SU-DHL-6 (cell line): ENCODE measurements around the gene RAPGEF6.

Experiments
- H2AFZ ChIP-seq: fragments of 200-600 bp; sonication (generic); 2 replicates; pipeline ENCODE4 v1.6.1; 2014; ENCODE audit warnings: low read depth, mild to moderate bottlenecking, moderate library complexity, mixed read lengths, antibody characterized with exemption, low read length; ENCODE audit not compliant: severe bottlenecking
- H3F3A ChIP-seq: fragments of 200-600 bp; shearing (Covaris generic); 2 replicates; pipeline ENCODE4 v1.6.0; 2016; ENCODE audit warnings: antibody characterized with exemption, mild to moderate bottlenecking; ENCODE audit not compliant: insufficient read depth
- H3K27ac ChIP-seq: fragments of 200-600 bp; sonication (generic); 2 replicates; pipeline ENCODE4 v1.5.1; 2016; ENCODE audit warnings: low read depth, mild to moderate bottlenecking, low read length, moderate library complexity, mixed read lengths
- H3K27me3 ChIP-seq: fragments of 200-600 bp; sonication (generic), shearing (Covaris generic); 2 replicates; pipeline ENCODE4 v1.6.0; 2014; ENCODE audit warnings: mild to moderate bottlenecking, low read length
- H3K36me3 ChIP-seq: fragments of 200-600 bp; sonication (generic); 2 replicates; pipeline ENCODE4 v1.6.1; 2014; ENCODE audit warnings: mild to moderate bottlenecking, low read length, mixed read lengths
- H3K4me2 ChIP-seq: fragments of 300-600, 200-600 bp; shearing (Covaris generic), sonication (generic); 2 replicates; pipeline ENCODE4 v1.6.0; 2014; ENCODE audit warnings: low read length, low read depth, mild to moderate bottlenecking; ENCODE audit not compliant: poor library complexity, severe bottlenecking
- H3K4me3 ChIP-seq: fragments of 200-600 bp; sonication (generic); 2 replicates; pipeline ENCODE4 v1.5.1; 2014; ENCODE audit warnings: antibody characterized with exemption, low read length, mild to moderate bottlenecking, mixed read lengths; ENCODE audit not compliant: insufficient read depth, poor library complexity, severe bottlenecking
- H3K79me2 ChIP-seq: fragments of 200-600 bp; sonication (generic); 2 replicates; pipeline ENCODE4 v1.6.1; 2014; ENCODE audit warnings: mild to moderate bottlenecking, low read length, moderate library complexity; ENCODE audit not compliant: insufficient read depth
- H3K9ac ChIP-seq: fragments of 200-600 bp; sonication (generic); 2 replicates; pipeline ENCODE4 v1.7.0; 2014; ENCODE audit warnings: mild to moderate bottlenecking, low read length
- H3K9me2 ChIP-seq: fragments of 200-600 bp; sonication (generic); replicated peaks from 2 replicates; pipeline ENCODE4 v1.6.1; 2014; ENCODE audit warnings: low read length; ENCODE audit not compliant: insufficient read depth
- H3K9me3 ChIP-seq: fragments of 200-600 bp; sonication (generic); 2 replicates; pipeline ENCODE4 v1.6.1; 2014; ENCODE audit warnings: low read length, mixed read lengths; ENCODE audit not compliant: insufficient read depth
- H4K20me1 ChIP-seq: fragments of 200-600 bp; sonication (generic); 2 replicates; pipeline ENCODE4 v1.6.1; 2014; ENCODE audit warnings: low read depth, mild to moderate bottlenecking, antibody characterized with exemption, low read length, moderate library complexity, mixed read lengths
- CTCF ChIP-seq: fragments of 200-600 bp; sonication (generic); IDR thresholded peaks from one replicate; pipeline ENCODE4 v1.5.1; 2017; ENCODE audit warnings: antibody characterized with exemption, mild to moderate bottlenecking, low read length, moderate library complexity; ENCODE audit not compliant: insufficient read depth, poor library complexity, severe bottlenecking
- EZH2phosphoT487 ChIP-seq: fragments of 200-600 bp; sonication (generic), shearing (Covaris generic); conservative IDR thresholded peaks from 2 replicates; pipeline ENCODE4 v1.6.1; 2018; ENCODE audit warnings: mild to moderate bottlenecking, antibody characterized with exemption, low read length, moderate library complexity, mixed read lengths

Gene RAPGEF6

DNA sequence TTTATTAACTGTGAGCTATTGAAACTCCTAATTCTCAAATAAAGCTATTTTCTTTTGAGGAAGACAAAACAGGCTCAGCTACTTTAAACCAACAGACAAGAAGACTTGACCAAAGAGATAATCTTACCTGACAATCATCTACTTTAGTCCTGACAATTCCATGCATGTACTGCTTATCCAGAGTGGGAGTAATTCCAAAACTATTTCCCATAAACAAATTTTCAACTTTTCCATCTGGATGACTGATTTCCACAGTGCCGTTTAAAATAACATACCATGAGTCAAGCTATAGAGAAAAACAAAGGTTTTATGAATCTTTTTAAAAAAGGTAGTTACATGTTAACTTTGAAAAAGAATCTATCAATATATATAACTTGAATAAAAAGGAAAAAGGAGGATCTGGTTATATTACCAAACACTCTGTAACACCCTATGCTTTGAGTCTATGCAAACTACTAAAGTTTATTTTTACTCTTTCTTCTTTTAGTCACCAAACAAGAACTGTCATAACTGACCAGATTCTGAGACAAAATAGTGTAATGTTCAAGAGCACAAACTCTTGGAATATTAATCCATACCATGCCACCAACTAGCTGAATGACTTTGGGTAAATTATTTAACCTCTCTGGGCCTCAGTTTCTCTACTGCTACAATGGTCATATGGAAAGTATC, 129.7 kb downstream of the RAPGEF6 start:
- Histone ChIP-seq H3K9me2 (no peaks in the 10 kb centered on the region), H3K4me3 (no peak overlapping the region), H2AFZ (no peak overlapping the region), H3K9ac (no peak overlapping the region), H3K4me2 (no peak overlapping the region), H3K27ac (no peak overlapping the region), H3K9me3 (no peaks in the 10 kb centered on the region), H3F3A (peaks cover 6% of the 10 kb centered on the region; the same call in 1 of the 2 replicates), H4K20me1 (no peaks in the 10 kb centered on the region), H3K36me3 (peaks cover 54% of the 10 kb centered on the region), H3K27me3 (no peaks in the 10 kb centered on the region), H3K79me2 (no peaks in the 10 kb centered on the region)
- TF ChIP-seq EZH2phosphoT487 = no peak
- TF ChIP-seq CTCF = no peak

DNA sequence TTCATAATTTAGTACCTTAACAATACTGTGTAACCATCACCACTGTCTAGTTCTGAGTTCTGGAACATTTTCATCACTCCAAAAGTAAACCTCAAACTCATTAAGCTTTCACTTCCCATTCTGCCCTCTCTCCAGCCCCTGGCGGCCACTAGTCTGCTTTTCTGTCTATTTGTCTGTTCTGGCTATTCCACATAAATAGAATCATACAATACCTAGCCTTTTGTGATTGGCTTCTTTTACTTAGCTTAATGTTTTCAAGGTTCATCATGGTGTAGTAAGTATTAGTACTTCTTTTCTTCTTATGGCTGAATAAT, 138.7 kb downstream of the RAPGEF6 start:
- H3K4me2 ChIP-seq = no peak overlapping the region
- H3F3A ChIP-seq = peaks cover 6% of the 10 kb centered on the region; the same call in 1 of the 2 replicates
- H3K27me3 ChIP-seq = no peaks in the 10 kb centered on the region
- no peaks in the 10 kb centered on the region for H4K20me1 ChIP-seq
- no peak overlapping the region for H3K9ac ChIP-seq
- no peak overlapping the region for H3K4me3 ChIP-seq
- peaks cover 48% of the 10 kb centered on the region for H3K36me3 ChIP-seq
- H3K9me2 ChIP-seq = no peaks in the 10 kb centered on the region
- no peak overlapping the region for H3K27ac ChIP-seq
- H3K79me2 ChIP-seq = no peaks in the 10 kb centered on the region
- H3K9me3 ChIP-seq = no peaks in the 10 kb centered on the region
- TF ChIP-seq EZH2phosphoT487 = no peak
- TF ChIP-seq CTCF = no peak
- no peak overlapping the region for H2AFZ ChIP-seq

- Histone ChIP-seq H2AFZ (no peak overlapping the region), H3K27ac (no peak overlapping the region), H4K20me1 (no peaks in the 10 kb centered on the region), H3K4me2 (no peak overlapping the region), H3F3A (peaks cover 6% of the 10 kb centered on the region; the same call in 1 of the 2 replicates), H3K79me2 (no peaks in the 10 kb centered on the region), H3K9me3 (no peaks in the 10 kb centered on the region), H3K36me3 (peaks cover 54% of the 10 kb centered on the region), H3K4me3 (no peak overlapping the region), H3K27me3 (no peaks in the 10 kb centered on the region), H3K9ac (no peak overlapping the region), H3K9me2 (no peaks in the 10 kb centered on the region)
- no peak for TF ChIP-seq CTCF
- TF ChIP-seq EZH2phosphoT487 = no peak
These were observed 139.3 kb downstream of the RAPGEF6 start for GRCh38 chr5:131495536-131496399.
